ENCODE results near the gene SORCS2.

GRCh38 chr4:7762376-7763030 is 570.2 kb downstream of the SORCS2 start:
- TF ChIP-seq CTCF (IDR thresholded peaks at IDR 0.05) (no peak), EZH2 (IDR thresholded peaks at IDR 0.05; ENCODE audit: borderline replicate concordance, insufficient read depth, low read depth, low read length, poor library complexity, severe bottlenecking) (no peak)
